HCT116 (cell line): ENCODE results near the gene OR1L6. TPM values are rescaled to one million over a fixed set of nuclear protein-coding genes. Genes with fewer than 3 reads are reported as not detected.

ENCODE experiments used
- ATAC-seq: fragments of 200-7000 bp; cut with Tn5 transposase; 2 replicates; pipeline ENCODE4 v1.9.1; 2020; ENCODE audit warnings: mild to moderate bottlenecking, moderate library complexity
- BruUV-seq: library from RNA; stranded (reverse); fragments of 400-500 nt; replicated peaks from 2 replicates; lab custom pipeline; 2021; lab: Mats Ljungman, UMichigan
- CTCF ChIA-PET: fragments of 300-600 bp; sonication (Branson Sonifier 250); formaldehyde crosslinking; loops from one replicate; lab custom pipeline; 2021; ENCODE audit warnings: antibody characterized with exemption; lab: Charles Lee
- POLR2A ChIA-PET: fragments of 300-600, 350-600 bp; sonication (Branson Sonifier 250); formaldehyde crosslinking; loops from one replicate; lab custom pipeline; 2021; ENCODE audit warnings: antibody characterized with exemption; lab: Charles Lee
- RAD21 ChIA-PET, 2 experiments: fragments of 300-600 bp; sonication (Branson Sonifier 250); formaldehyde crosslinking; loops; one replicate each; lab custom pipeline; 2023; ENCODE audit warnings: low total read pairs in 2 of 2; ENCODE audit not compliant: uncharacterized antibody in 2 of 2, unreplicated experiment in 2 of 2, low non-redundant PET in 1 of 2; lab: Charles Lee
- DNase-seq: peaks from one replicate; pipeline ENCODE4 v3.0.0-alpha.2; 2010; ENCODE audit warnings: low read depth, low spot score
- H2AFZ ChIP-seq: fragments of 200-600 bp; shearing (Covaris generic), sonication (generic); 2 replicates; pipeline ENCODE4 v1.6.1; 2017; ENCODE audit warnings: low read depth, mixed run types, mixed read lengths, antibody characterized with exemption, low read length; ENCODE audit not compliant: poor library complexity, severe bottlenecking
- H3K27ac ChIP-seq: 2 replicates; pipeline ENCODE4 v1.5.1; 2012; ENCODE audit warnings: low read depth, low read length
- H3K27me3 ChIP-seq: fragments of 200-600 bp; sonication (generic); 2 replicates; pipeline ENCODE4 v1.6.1; 2016; ENCODE audit warnings: mixed run types, low read length, mixed read lengths; ENCODE audit not compliant: insufficient read depth
- H3K36me3 ChIP-seq, 2 experiments: fragments of 200-500 bp in 1 of 2; fragments of 200-600 bp in 1 of 2; sonication (Bioruptor generic) in 1 of 2; sonication (generic) in 1 of 2; 2 replicates each; pipeline versions ENCODE4 v1.5.1 to v1.6.1; 2014 to 2016; ENCODE audit warnings: low read length in 2 of 2, inconsistent platforms in 1 of 2, mixed read lengths in 1 of 2, mixed run types in 1 of 2; ENCODE audit not compliant: insufficient read depth in 2 of 2, control insufficient read depth in 1 of 2
- H3K4me1 ChIP-seq, 2 experiments: fragments of 200-600 bp in 1 of 2; sonication (generic) in 1 of 2; 2 replicates each; pipeline versions ENCODE4 v1.5.1 to v1.6.1; 2012 to 2017; ENCODE audit warnings: low read length in 2 of 2, inconsistent platforms in 1 of 2, mild to moderate bottlenecking in 1 of 2, mixed read lengths in 1 of 2, mixed run types in 1 of 2, moderate library complexity in 1 of 2; ENCODE audit not compliant: insufficient read depth in 2 of 2, control insufficient read depth in 1 of 2
- H3K4me2 ChIP-seq: fragments of 200-600 bp; sonication (generic); 2 replicates; pipeline ENCODE4 v1.6.1; 2017; ENCODE audit warnings: mixed run types, low read length, mixed read lengths
- H3K4me3 ChIP-seq, 2 experiments: fragments of 200-600 bp in 1 of 2; sonication (generic) in 1 of 2; replicated peaks in 1 of 2; 2 replicates each; pipeline ENCODE4 v1.5.1; 2011 to 2016; ENCODE audit warnings: low read length in 2 of 2, control low read depth in 1 of 2, low read depth in 1 of 2, mild to moderate bottlenecking in 1 of 2, mixed read lengths in 1 of 2, mixed run types in 1 of 2
- H3K79me2 ChIP-seq: fragments of 200-600 bp; sonication (generic); 2 replicates; pipeline ENCODE4 v1.6.1; 2017; ENCODE audit warnings: mild to moderate bottlenecking, mixed run types, low read length, moderate library complexity, mixed read lengths; ENCODE audit not compliant: insufficient read depth
- H3K9ac ChIP-seq: fragments of 200-600 bp; sonication (generic); 2 replicates; pipeline ENCODE4 v1.6.1; 2016; ENCODE audit warnings: low read length, mixed read lengths
- H3K9me2 ChIP-seq: fragments of 200-600 bp; sonication (generic), shearing (Covaris generic); 2 replicates; pipeline ENCODE4 v1.6.1; 2017; ENCODE audit warnings: mixed run types, mild to moderate bottlenecking, moderate library complexity; ENCODE audit not compliant: insufficient read depth
- H3K9me3 ChIP-seq, 2 experiments: fragments of 200-500 bp in 1 of 2; fragments of 200-600 bp in 1 of 2; sonication (Bioruptor generic) in 1 of 2; sonication (generic) in 1 of 2; 2 replicates each; pipeline ENCODE4 v1.6.1; 2014 to 2017; ENCODE audit warnings: low read length in 2 of 2, mixed read lengths in 2 of 2, inconsistent platforms in 1 of 2, low read depth in 1 of 2, mild to moderate bottlenecking in 1 of 2, mixed run types in 1 of 2, moderate library complexity in 1 of 2; ENCODE audit not compliant: control insufficient read depth in 1 of 2, insufficient read depth in 1 of 2
- H4K20me1 ChIP-seq: fragments of 200-600 bp; sonication (generic), shearing (Covaris generic); 2 replicates; pipeline ENCODE4 v1.6.1; 2017; ENCODE audit warnings: mixed run types, mild to moderate bottlenecking, moderate library complexity; ENCODE audit not compliant: insufficient read depth
- EZH2phosphoT487 ChIP-seq: fragments of 200-600 bp; IDR thresholded peaks from 2 replicates; pipeline ENCODE4 v1.6.1; 2018; ENCODE audit warnings: antibody characterized with exemption, borderline replicate concordance
- POLR2AphosphoS5 ChIP-seq: IDR thresholded peaks from 2 replicates; pipeline ENCODE4 v1.6.1; 2011; ENCODE audit warnings: mild to moderate bottlenecking, low read depth, low read length, moderate library complexity
- RAD21 ChIP-seq: IDR thresholded peaks from 2 replicates; pipeline ENCODE4 v1.6.1; 2012; ENCODE audit warnings: low read depth, mild to moderate bottlenecking
- SIN3A ChIP-seq: IDR thresholded peaks from 2 replicates; pipeline ENCODE4 v1.6.1; 2012; ENCODE audit warnings: low read depth
- intact Hi-C: fragments of 100-400 bp; cut with micrococcal nuclease; formaldehyde crosslinking; loops from 2 replicates; pipeline ENCODE4 v1.10.0; 2022
- total RNA-seq: library from RNA; stranded (reverse); gene quantifications from one replicate; pipeline ENCODE4 v1.2.1, GENCODE V29; 2021; ENCODE audit not compliant: unreplicated experiment

Gene OR1L6
- total RNA-seq, 1 experiment from 2014 or later: not detected

- TF ChIP-seq SIN3A (no peak), POLR2AphosphoS5 (no peak), EZH2phosphoT487 (no peak), RAD21 (no peak)
Observed at GRCh38 chr9:122785269-122785668, 43.2 kb downstream of the OR1L6 start (continued).

GRCh38 chr9:122786338-122786737 is 44.2 kb downstream of the OR1L6 start:
- DNase-seq (no peak), ATAC-seq (no peak)
- TF ChIP-seq SIN3A: no peak
- BruUV-seq: no TSS peak
- H3K4me2 ChIP-seq: no peak overlapping the region
- ChIA-PET RAD21 (no interaction called here), POLR2A (no interaction called here), CTCF (no interaction called here)
- no peak overlapping the region for H3K4me3 ChIP-seq
- no peak overlapping the region for H3K27ac ChIP-seq
- no peak overlapping the region for H2AFZ ChIP-seq
- H3K9ac ChIP-seq: no peak overlapping the region
- H3K27me3 ChIP-seq: 0 out of 2 replicates have a peak, but pooled peaks cover 6% of the 10 kb centered on the region
- intact Hi-C loops: no loop called here
- H4K20me1 ChIP-seq: no peaks in the 10 kb centered on the region
- H3K4me1 ChIP-seq: no peaks in the 10 kb centered on the region
- no peaks in the 10 kb centered on the region for H3K9me3 ChIP-seq
- no peaks in the 10 kb centered on the region for H3K36me3 ChIP-seq
- H3K79me2 ChIP-seq: no peaks in the 10 kb centered on the region
- H3K9me2 ChIP-seq: no peaks in the 10 kb centered on the region

GRCh38 chr9:122788831-122789230 is 46.7 kb downstream of the OR1L6 start, which contains the start of gene OR5C1:
TSS of gene OR5C1 (plus strand) at chr9:122788933. CDS start at chr9:122788933, 0 bp downstream.
- BruUV-seq: no TSS peak
- H3K36me3 ChIP-seq: no peaks in the 10 kb centered on the region
- no peak within 1 kb of the TSS for H3K4me3 ChIP-seq
- CTCF ChIA-PET: no interaction called here
- DNase-seq (no peak), ATAC-seq (no peak)
- H3K27me3 ChIP-seq: 0 out of 2 replicates have a peak, but pooled peaks cover 6% of the 10 kb centered on the region
- POLR2A ChIA-PET: no interaction called here
- no peaks in the 10 kb centered on the region for H3K4me1 ChIP-seq
- no peak within 1 kb of the TSS for H3K4me2 ChIP-seq
- TF ChIP-seq POLR2AphosphoS5: no peak
- no peak within 1 kb of the TSS for H3K9ac ChIP-seq
- H3K9me3 ChIP-seq: no peaks in the 10 kb centered on the region
- H3K27ac ChIP-seq: no peak within 1 kb of the TSS
- H2AFZ ChIP-seq: no peak within 1 kb of the TSS
- RAD21 ChIA-PET: no interaction called here
- intact Hi-C loops: no loop called here
- no peaks in the 10 kb centered on the region for H3K9me2 ChIP-seq
- H3K79me2 ChIP-seq: no peaks in the 10 kb centered on the region
- H4K20me1 ChIP-seq: no peaks in the 10 kb centered on the region
